ENCODE results near the gene CCDC106.

Gene CCDC106

DNA sequence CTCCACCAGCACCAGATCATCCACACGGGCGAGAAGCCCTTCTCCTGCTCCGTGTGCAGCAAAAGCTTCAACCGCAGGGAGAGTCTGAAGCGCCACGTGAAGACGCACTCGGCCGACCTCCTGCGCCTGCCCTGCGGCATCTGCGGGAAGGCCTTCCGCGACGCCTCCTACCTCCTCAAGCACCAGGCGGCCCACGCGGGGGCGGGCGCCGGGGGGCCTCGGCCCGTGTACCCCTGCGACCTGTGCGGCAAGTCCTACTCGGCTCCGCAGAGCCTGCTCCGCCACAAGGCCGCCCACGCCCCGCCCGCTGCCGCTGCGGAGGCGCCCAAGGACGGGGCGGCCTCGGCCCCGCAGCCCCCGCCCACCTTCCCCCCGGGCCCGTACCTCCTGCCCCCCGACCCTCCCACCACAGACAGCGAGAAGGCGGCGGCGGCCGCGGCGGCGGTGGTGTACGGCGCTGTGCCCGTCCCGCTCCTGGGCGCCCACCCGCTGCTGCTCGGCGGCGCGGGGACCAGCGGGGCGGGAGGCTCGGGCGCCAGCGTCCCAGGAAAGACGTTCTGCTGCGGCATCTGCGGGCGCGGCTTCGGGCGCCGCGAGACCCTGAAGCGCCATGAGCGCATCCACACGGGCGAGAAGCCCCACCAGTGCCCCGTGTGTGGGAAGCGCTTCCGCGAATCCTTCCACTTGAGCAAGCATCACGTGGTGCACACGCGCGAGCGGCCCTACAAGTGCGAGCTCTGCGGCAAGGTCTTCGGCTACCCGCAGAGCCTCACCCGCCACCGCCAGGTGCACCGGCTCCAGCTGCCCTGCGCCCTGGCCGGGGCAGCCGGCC lies 33.1 kb upstream of the CCDC106 start:
- DNase-seq (ENCODE audit: low spot score), result no peak

DNA sequence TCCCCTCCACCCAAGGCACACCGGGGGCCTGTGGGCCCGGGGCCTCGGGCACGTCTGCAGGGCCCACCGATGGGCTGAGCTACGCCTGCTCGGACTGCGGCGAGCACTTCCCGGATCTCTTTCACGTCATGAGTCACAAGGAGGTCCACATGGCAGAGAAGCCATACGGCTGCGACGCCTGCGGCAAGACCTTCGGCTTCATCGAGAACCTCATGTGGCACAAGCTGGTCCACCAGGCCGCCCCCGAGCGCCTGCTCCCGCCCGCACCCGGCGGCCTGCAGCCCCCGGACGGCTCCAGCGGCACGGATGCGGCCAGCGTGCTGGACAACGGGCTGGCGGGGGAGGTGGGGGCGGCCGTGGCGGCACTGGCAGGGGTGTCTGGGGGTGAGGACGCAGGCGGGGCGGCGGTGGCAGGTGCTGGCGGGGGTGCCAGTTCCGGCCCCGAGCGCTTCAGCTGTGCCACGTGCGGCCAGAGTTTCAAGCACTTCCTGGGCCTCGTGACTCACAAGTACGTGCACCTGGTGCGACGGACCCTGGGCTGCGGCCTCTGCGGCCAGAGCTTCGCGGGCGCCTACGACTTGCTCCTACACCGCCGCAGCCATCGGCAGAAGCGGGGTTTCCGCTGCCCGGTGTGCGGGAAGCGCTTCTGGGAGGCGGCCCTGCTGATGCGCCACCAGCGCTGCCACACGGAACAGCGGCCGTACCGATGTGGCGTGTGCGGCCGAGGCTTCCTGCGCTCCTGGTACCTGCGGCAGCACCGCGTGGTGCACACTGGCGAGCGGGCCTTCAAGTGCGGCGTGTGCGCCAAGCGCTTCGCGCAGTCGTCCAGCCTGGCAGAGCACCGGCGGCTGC lies 32.2 kb upstream of the CCDC106 start:
- no peak for DNase-seq (ENCODE audit: low spot score)

GRCh38 chr19:55616395-55616875 lies 31.6 kb upstream of the CCDC106 start:
- no peak for DNase-seq (ENCODE audit: low spot score)

DNA sequence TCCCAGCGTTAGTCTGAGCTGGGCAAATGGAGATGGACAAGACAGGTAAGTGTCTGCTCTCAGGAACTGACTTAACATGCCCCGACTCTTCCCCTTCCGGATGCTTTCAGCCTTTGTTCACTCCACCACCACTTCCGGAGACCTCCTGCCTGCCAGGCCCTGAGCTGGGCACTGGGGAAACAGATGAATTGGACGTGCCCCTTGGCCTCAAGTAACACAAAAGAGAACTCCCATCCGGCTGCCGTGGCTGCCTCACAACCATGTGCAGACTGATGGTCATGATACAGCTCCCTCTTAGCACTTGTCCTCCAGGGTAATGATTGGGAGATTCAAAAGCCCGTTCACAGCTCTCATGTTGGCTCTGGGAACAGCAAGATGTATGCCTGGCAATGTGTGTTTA lies 30.6 kb upstream of the CCDC106 start:
- no peak for DNase-seq (ENCODE audit: low spot score)

GRCh38 chr19:55618426-55618825 lies 29.6 kb upstream of the CCDC106 start:
- DNase-seq (ENCODE audit: low spot score), result no peak

DNA sequence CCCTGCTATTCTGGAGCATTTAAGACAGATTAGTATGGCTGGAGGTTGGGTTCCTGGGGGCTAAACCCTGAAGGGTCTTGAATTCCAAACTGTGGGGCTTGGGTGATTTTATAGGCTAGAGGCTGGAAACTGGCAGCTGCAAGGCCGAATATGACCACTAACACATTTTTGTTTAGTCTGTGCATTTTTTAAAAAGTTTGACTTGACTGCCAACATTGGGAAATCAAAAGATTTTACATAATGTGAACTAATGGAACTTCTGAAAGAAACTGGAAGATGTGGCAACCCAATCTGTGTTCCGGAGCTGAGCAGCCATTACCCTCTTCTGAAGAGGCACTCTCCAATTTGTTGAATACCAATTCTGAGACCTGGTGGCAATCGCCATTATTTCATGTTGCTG lies 28.7 kb upstream of the CCDC106 start:
- peak; percentile 36 for DNase-seq (ENCODE audit: low spot score)

GRCh38 chr19:55620410-55621204 lies 27.4 kb upstream of the CCDC106 start:
- DNase-seq (ENCODE audit: low spot score), result no peak

GRCh38 chr19:55621205-55621672 lies 26.8 kb upstream of the CCDC106 start:
- no peak for DNase-seq (ENCODE audit: low spot score)

DNA sequence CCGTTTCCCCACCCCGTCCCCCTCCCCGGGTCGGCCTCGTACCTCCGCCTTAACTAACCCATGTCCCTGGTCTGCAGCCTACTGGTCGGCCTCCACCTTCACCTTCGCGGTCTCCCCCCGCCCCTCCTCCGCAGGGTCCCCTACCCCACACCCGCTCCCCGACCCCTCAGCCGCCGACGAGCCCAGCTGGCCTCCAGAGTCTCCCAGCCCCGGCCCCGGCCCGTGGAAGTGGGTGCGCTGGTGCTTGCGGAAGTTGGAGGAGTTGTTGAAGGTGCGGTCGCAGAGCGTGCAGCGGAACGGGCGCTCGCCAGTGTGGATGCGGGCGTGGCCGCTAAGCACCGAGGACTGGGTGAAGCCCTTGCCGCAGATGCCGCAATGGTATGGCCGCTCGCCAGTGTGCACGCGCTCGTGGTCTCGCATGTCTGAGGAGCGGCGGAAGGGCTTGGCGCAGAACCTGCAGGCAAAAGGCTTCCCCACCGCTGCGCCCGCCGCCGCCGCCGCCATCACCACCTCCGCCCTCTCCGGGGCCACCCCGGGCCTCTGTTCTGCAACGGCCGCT lies 26.3 kb upstream of the CCDC106 start:
- no peak for DNase-seq (ENCODE audit: low spot score)

DNA sequence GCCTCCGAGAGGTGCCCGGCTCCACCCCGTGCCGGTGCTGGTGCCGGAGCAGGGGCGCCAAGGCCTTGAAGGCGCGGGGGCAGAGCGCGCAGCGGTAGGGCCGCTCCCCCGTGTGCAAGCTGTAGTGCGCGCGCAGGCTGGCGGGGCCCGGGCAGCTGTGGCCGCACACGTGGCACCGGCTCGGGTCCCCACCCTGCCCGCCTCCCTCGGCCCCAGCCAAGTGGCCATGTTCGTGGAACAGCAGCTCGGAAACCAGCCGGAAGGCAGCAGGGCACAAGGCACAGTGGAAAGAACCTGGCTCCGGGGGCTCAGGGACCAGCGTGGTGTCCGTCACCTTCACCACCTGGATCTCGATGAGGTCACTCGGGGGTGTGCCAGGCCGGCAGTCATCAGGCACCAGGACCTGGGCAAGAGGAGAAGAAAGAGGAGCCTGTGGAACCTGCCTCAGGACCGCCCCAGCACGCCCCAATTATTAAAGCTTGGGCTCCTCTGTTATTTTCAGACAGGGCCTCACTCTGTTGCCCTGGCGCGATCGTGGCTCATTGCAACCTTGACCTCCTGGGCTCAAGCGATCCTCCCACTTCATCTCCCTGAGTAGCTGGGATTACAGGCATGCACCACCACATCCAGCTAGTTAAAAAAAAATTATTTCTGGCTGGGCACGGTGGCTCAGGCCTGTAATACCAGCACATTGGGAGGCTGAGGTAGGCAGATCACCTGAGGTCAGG lies 25.6 kb upstream of the CCDC106 start:
- DNase-seq (ENCODE audit: low spot score), result no peak

- no peak for DNase-seq (ENCODE audit: low spot score)
These were observed 24.9 kb upstream of the CCDC106 start for GRCh38 chr19:55623130-55623529.

DNA sequence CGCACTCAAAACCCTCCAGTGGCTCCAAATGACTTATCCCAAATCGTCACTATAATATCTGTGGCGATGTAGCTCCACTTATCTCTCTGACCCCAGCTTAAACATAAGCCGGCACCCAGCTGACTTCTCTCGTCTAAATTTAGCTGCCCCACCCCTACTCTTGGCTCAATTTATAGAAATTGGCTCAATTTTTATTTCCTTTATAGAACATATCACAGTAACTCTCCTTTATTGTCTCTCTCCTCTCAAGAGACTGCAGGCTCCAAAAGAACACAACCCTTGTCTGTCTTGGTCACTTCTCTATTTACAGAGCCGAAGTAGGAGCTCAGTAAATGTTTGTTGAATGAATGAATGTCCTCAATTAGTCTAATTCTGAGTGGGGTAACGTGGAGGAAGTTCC lies 24.5 kb upstream of the CCDC106 start:
- DNase-seq (ENCODE audit: low spot score), result no peak

GRCh38 chr19:55624109-55625003 lies 23.7 kb upstream of the CCDC106 start, which contains the start of gene ZNF784:
Gene ZNF784 (minus strand): TSS chr19:55624566. CDS start chr19:55624561, 5 bp downstream.
- DNase-seq (ENCODE audit: low spot score), result peak; percentile 97

GRCh38 chr19:55625004-55625326 lies 23.0 kb upstream of the CCDC106 start:
- no peak for DNase-seq (ENCODE audit: low spot score)

DNA sequence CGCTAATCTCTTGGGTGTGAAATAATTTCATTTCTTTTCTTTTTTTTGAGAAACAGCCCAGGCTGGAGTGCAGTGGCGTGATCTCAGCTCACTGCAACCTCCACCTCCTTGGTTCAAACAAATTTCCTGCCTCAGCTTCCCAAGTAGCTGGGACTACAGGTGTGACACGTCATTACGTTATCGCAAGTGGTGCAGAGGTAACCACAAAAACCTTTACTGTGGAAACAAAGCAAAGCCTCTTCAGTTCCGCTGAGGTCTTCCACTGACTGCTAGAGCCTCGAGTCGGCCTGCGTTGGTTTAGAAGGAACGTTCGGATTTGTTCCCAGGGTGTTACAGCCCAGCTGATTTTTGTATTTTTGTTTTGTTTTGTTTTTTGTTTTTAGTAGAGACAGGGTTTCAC lies 21.7 kb upstream of the CCDC106 start:
- no peak for DNase-seq (ENCODE audit: low spot score)

DNA sequence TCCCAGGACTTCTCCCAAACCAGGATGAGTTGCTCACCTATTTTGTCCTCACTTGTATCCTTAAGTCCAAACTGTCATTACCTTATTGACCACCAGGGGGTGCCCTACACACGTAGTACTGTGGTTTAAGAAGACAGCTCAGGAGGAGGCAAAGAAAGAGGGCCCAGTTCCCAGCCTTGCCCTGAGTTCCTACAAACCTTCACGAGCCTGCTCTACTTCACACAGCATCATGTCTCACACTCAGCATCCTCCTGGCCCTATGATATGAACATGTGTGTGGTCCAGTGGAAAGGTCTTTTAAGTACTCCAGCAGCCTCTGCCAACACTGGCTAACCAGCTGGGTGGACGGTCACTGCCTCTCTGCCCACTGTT lies 15.6 kb upstream of the CCDC106 start:
- peak; percentile 75 for DNase-seq (ENCODE audit: low spot score)

DNA sequence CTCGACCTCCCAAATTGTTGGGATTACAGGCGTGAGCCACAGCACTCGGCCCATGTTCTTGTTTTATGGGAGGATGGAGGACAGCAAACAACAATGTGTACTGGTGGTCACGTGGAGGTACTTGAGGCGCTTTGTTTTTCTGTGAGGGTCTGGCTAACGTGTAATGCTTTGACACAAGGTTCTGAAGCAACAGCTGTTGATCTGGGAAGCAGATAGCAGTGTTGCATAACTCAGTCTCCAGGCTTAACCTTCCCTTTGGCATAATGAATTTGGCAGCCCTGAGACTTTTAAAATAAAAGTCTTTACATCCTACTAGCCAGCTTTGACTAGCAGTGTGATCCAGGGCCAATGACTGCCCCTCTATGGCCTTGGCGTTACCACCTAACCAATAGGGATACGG lies 14.2 kb upstream of the CCDC106 start:
- no peak for DNase-seq (ENCODE audit: low spot score)

DNA sequence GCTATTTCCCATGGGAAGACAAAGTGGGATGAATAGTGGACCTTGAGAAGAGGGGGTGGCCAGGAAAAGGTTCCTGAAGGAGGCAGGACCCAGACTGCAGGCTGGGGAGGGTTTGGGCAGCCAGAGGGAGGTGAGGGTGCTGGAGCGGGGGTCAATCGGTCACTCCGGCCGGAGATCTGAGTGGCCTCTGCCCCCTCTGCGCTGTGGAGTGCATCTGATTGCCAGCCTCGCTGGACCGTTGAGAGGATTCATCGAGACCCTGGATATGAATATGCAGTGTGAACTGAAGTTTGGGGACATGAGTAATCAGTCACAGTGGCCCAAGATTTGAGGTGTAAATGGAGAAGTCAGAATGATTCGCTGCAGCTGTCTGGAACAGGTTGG lies 12.7 kb upstream of the CCDC106 start:
- DNase-seq (ENCODE audit: low spot score), result no peak

DNA sequence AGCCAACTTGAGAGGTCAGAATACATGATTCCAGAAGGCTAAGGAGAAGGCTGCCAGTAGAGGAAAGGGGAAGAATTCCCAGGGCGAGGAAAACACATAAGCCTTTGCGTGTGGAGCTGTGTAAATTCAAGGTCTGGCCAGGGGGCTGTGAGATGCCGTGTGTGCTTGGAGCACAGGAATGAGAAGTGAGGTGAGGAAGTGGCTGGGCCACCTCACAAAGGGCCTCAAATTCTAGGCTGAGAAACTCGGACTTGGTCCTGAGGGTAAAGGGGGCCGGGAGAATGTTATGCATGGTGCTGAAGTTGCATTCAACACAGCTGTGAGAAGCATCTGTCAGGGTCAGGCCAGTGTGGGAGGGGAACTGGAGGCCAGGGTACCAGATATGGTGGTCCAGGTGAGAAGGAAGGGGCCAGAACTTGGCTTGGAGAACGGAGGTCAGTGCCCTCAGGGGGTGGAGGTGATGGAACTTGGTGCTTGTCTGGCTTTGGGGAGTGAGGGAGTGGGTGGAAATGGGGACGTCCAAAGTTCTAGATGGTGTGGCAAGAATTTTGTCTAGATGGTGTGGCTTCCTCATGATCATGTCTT lies 12.1 kb upstream of the CCDC106 start:
- no peak for DNase-seq (ENCODE audit: low spot score)

DNA sequence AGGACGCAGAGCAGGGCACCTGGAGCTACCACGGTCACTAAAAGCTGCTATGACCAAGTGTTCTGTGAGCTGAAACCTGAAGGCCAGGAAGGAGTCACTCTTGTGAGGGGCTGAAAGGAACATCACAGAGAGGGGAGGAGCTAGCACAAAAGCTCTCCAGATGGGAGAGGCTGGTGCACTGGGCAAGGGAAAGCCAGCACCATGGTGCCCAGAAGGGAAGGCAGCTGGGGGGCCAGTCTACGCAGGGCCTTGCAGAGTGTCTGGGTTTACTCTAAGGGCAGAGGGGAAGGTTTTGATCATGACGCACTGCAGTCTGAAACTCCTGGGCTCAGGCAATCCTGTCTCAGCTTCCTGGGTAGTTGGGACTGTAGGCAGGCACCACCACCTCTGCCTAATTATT lies 11.3 kb upstream of the CCDC106 start:
- no peak for DNase-seq (ENCODE audit: low spot score)
